Caco-2 (cell line): ENCODE data around the gene SLC25A52. TPM values are rescaled to one million over a fixed set of nuclear protein-coding genes. Genes with fewer than 3 reads are reported as not detected.

Experiments used
- BruUV-seq: library from RNA; stranded (reverse); fragments of 400-500 nt; replicated peaks from 2 replicates; lab custom pipeline; 2021; lab: Mats Ljungman, UMichigan
- CTCF ChIA-PET: fragments of 300-600 bp; sonication (Branson Sonifier 250); formaldehyde crosslinking; loops from one replicate; lab custom pipeline; 2022; ENCODE audit warnings: antibody characterized with exemption; lab: Charles Lee
- POLR2A ChIA-PET: fragments of 300-600 bp; sonication (Branson Sonifier 250); formaldehyde crosslinking; loops from one replicate; lab custom pipeline; 2022; ENCODE audit warnings: antibody characterized with exemption; lab: Charles Lee
- DNase-seq, 2 experiments: peaks; one replicate each; pipeline versions ENCODE4 v3.0.0 to v3.0.0-alpha.2; 2020 to 2022
- H3K27me3 ChIP-seq: replicated peaks from 2 replicates; pipeline ENCODE4 v1.6.0; 2011; ENCODE audit warnings: low read length; ENCODE audit not compliant: control insufficient read depth, insufficient read depth
- H3K36me3 ChIP-seq: 2 replicates; pipeline ENCODE4 v1.5.1; 2011; ENCODE audit warnings: low read length; ENCODE audit not compliant: control insufficient read depth, insufficient read depth
- H3K4me1 ChIP-seq: fragments of 250-450 bp; sonication (Bioruptor Pico); 2 replicates; pipeline ENCODE4 v1.5.1; 2020; ENCODE audit warnings: mild to moderate bottlenecking
- H3K4me3 ChIP-seq: 2 replicates; pipeline ENCODE4 v1.5.1; 2011; ENCODE audit warnings: low read depth, mild to moderate bottlenecking, control low read depth, low read length
- H3K9me3 ChIP-seq: fragments of 250-450 bp; sonication (Bioruptor Pico); 2 replicates; pipeline ENCODE4 v1.5.1; 2020; ENCODE audit warnings: mild to moderate bottlenecking, moderate library complexity
- H3K27ac Mint-ChIP-seq: one replicate; pipeline ENCODE4 v1.8.0; 2022; ENCODE audit warnings: mixed read lengths; ENCODE audit not compliant: unreplicated experiment
- H3K27me3 Mint-ChIP-seq: one replicate; pipeline ENCODE4 v1.8.0; 2022; ENCODE audit warnings: mixed read lengths; ENCODE audit not compliant: insufficient read depth, unreplicated experiment
- H3K36me3 Mint-ChIP-seq: one replicate; pipeline ENCODE4 v1.8.0; 2022; ENCODE audit warnings: mild to moderate bottlenecking, mixed read lengths; ENCODE audit not compliant: insufficient read depth, unreplicated experiment
- H3K4me1 Mint-ChIP-seq: one replicate; pipeline ENCODE4 v1.8.0; 2022; ENCODE audit warnings: low read depth, mixed read lengths; ENCODE audit not compliant: unreplicated experiment
- H3K4me3 Mint-ChIP-seq: one replicate; pipeline ENCODE4 v1.8.0; 2022; ENCODE audit warnings: mild to moderate bottlenecking, moderate library complexity, mixed read lengths; ENCODE audit not compliant: unreplicated experiment
- H3K9me3 Mint-ChIP-seq: one replicate; pipeline ENCODE4 v1.8.0; 2022; ENCODE audit warnings: mixed read lengths; ENCODE audit not compliant: unreplicated experiment
- CTCF ChIP-seq, 2 experiments: fragments of 200-600 bp in 1 of 2; IDR thresholded peaks; 1 replicate in 1 of 2; 2 replicates in 1 of 2; pipeline versions ENCODE4 v1.5.1 to v1.8.0; 2011 to 2022; ENCODE audit warnings: antibody characterized with exemption in 1 of 2, control low read depth in 1 of 2, inconsistent platforms in 1 of 2, low read depth in 1 of 2, low read length in 1 of 2, mild to moderate bottlenecking in 1 of 2, moderate library complexity in 1 of 2; ENCODE audit not compliant: insufficient read depth in 1 of 2, severe bottlenecking in 1 of 2, unreplicated experiment in 1 of 2
- intact Hi-C: fragments of 100-400 bp; cut with micrococcal nuclease; formaldehyde crosslinking; loops from one replicate; pipeline ENCODE4 v1.10.0; 2022; ENCODE audit not compliant: unreplicated experiment
- total RNA-seq: library from RNA; stranded (reverse); gene quantifications from 2 replicates; pipeline ENCODE4 v1.2.3, GENCODE V29; 2022

The SLC25A52 gene
- total RNA-seq, 1 experiment from 2014 or later = not detected

- Histone ChIP-seq H3K4me3 (no peak overlapping the region), H3K36me3 (no peaks in the 10 kb centered on the region), H3K27me3 (no peaks in the 10 kb centered on the region), H3K4me1 (no peaks in the 10 kb centered on the region), H3K9me3 (no peaks in the 10 kb centered on the region)
- BruUV-seq = no TSS peak
- POLR2A ChIA-PET = no interaction called here
- Mint-ChIP-seq H3K27me3 (no peaks in the 10 kb centered on the region), H3K4me3 (no peak overlapping the region), H3K4me1 (no peaks in the 10 kb centered on the region), H3K36me3 (no peaks in the 10 kb centered on the region), H3K27ac (no peak overlapping the region), H3K9me3 (no peaks in the 10 kb centered on the region)
- no peak for TF ChIP-seq CTCF (IDR thresholded peaks at IDR 0.05; ENCODE audit: insufficient read depth in 1 of 2, low read depth in 1 of 2, low read length in 1 of 2, severe bottlenecking in 1 of 2, unreplicated experiment in 1 of 2)
- intact Hi-C loops = no loop called here
- CTCF ChIA-PET = no interaction called here
- no peak for DNase-seq
These were observed 39.1 kb downstream of the SLC25A52 start for GRCh38 chr18:31721601-31722000.

GRCh38 chr18:31720867-31721266 is 39.8 kb downstream of the SLC25A52 start:
- Histone ChIP-seq H3K27me3 (no peaks in the 10 kb centered on the region), H3K36me3 (no peaks in the 10 kb centered on the region), H3K4me3 (no peak overlapping the region), H3K9me3 (no peaks in the 10 kb centered on the region), H3K4me1 (no peaks in the 10 kb centered on the region)
- no peak overlapping the region for H3K4me3 Mint-ChIP-seq
- no peaks in the 10 kb centered on the region for H3K4me1 Mint-ChIP-seq
- H3K36me3 Mint-ChIP-seq = no peaks in the 10 kb centered on the region
- ChIA-PET CTCF (no interaction called here), POLR2A (no interaction called here)
- TF ChIP-seq CTCF (IDR thresholded peaks at IDR 0.05; ENCODE audit: insufficient read depth in 1 of 2, low read depth in 1 of 2, low read length in 1 of 2, severe bottlenecking in 1 of 2, unreplicated experiment in 1 of 2) = no peak
- no peaks in the 10 kb centered on the region for H3K27me3 Mint-ChIP-seq
- DNase-seq = no peak
- H3K9me3 Mint-ChIP-seq = no peaks in the 10 kb centered on the region
- intact Hi-C loops = no loop called here
- H3K27ac Mint-ChIP-seq = no peak overlapping the region
- BruUV-seq = no TSS peak

- TF ChIP-seq CTCF (IDR thresholded peaks at IDR 0.05; ENCODE audit: insufficient read depth in 1 of 2, low read depth in 1 of 2, low read length in 1 of 2, severe bottlenecking in 1 of 2, unreplicated experiment in 1 of 2) = no peak
- POLR2A ChIA-PET = no interaction called here
- Histone ChIP-seq H3K27me3 (no peaks in the 10 kb centered on the region), H3K4me1 (no peaks in the 10 kb centered on the region), H3K9me3 (no peaks in the 10 kb centered on the region), H3K36me3 (no peaks in the 10 kb centered on the region), H3K4me3 (no peak overlapping the region)
- Mint-ChIP-seq H3K36me3 (no peaks in the 10 kb centered on the region), H3K27ac (no peak overlapping the region), H3K4me1 (no peaks in the 10 kb centered on the region), H3K4me3 (no peak overlapping the region), H3K27me3 (no peaks in the 10 kb centered on the region), H3K9me3 (no peaks in the 10 kb centered on the region)
- CTCF ChIA-PET = no interaction called here
- DNase-seq = no peak
- intact Hi-C loops = no loop called here
- no TSS peak for BruUV-seq
These were observed 41.2 kb downstream of the SLC25A52 start for GRCh38 chr18:31719363-31720006.
